ENCODE results near the gene SLC37A3. TPM values are rescaled to one million over a fixed set of nuclear protein-coding genes. Genes with fewer than 3 reads are reported as not detected.

SLC37A3 gene
- polyA plus RNA-seq, 2 of the 4 experiments (the other 2 are of a cell fraction), result 26.9 to 53.2 TPM

- Histone ChIP-seq H3K27ac (no peak overlapping the region), H3K4me1 (no peaks in the 10 kb centered on the region), H3K9me3 (no peaks in the 10 kb centered on the region), H3K4me2 (no peak overlapping the region), H3K4me3 (no peak overlapping the region)
- no peak for TF ChIP-seq CBX2 (IDR thresholded peaks at IDR 0.05; ENCODE audit: borderline replicate concordance, low read depth)
- no peak for TF ChIP-seq TP53 (CRISPR knock-in tag; IDR thresholded peaks at IDR 0.05)
- no peak for TF ChIP-seq RAD21 (conservative IDR thresholded peaks at IDR 0.05 in 1 of 2, IDR thresholded peaks at IDR 0.05 in 1 of 2)
- TF ChIP-seq FOSB (CRISPR knock-in tag; IDR thresholded peaks at IDR 0.05), result no peak
- no peak for TF ChIP-seq HOXB13 (CRISPR knock-in tag; IDR thresholded peaks at IDR 0.05; ENCODE audit: low read depth)
- TF ChIP-seq EHMT2 (IDR thresholded peaks at IDR 0.05; ENCODE audit: low read depth), result no peak
- no peak for TF ChIP-seq MAX (IDR thresholded peaks at IDR 0.05)
- TF ChIP-seq MYC (IDR thresholded peaks at IDR 0.05; ENCODE audit: borderline replicate concordance, low read length), result no peak
- TF ChIP-seq HDAC2 (IDR thresholded peaks at IDR 0.05), result no peak
- no peak for TF ChIP-seq JUNB (IDR thresholded peaks at IDR 0.05)
- TF ChIP-seq CEBPB (IDR thresholded peaks at IDR 0.05), result no peak
- no peak for TF ChIP-seq FOSL2 (IDR thresholded peaks at IDR 0.05)
- no peak for TF ChIP-seq FOSL2 (CRISPR knock-in tag; IDR thresholded peaks at IDR 0.05)
- no peak for TF ChIP-seq ZC3H11A (IDR thresholded peaks at IDR 0.05)
- ChIA-PET CTCF (interaction anchor here (1.2 kb wide), 1 partner anchor 29 kb away, joined by 3 read pairs; no protein-coding TSS in a partner anchor), POLR2A (no interaction called here)
- 84% methylated on average over 4 of the region's 4 CpGs for WGBS (ENCODE audit: missing lambda C conversion rate)
- DNase-seq (ENCODE audit: low read depth in 1 of 2, low spot score in 1 of 2), result no peak
- no peak for FAIRE-seq
- ATAC-seq, result no peak; a peak in 1 of 6 replicates
These were observed 8.3 kb downstream of the SLC37A3 start for GRCh38 chr7:140390034-140390433.

- Histone ChIP-seq H3K4me3 (no peak overlapping the region), H3K4me2 (no peak overlapping the region), H3K4me1 (no peaks in the 10 kb centered on the region), H3K9me3 (no peaks in the 10 kb centered on the region), H3K27ac (no peak overlapping the region)
- FAIRE-seq (no peak), ATAC-seq (no peak), DNase-seq (ENCODE audit: low read depth in 1 of 2, low spot score in 1 of 2) (no peak)
- WGBS (ENCODE audit: missing lambda C conversion rate), result 91% methylated on average over 10 of the region's 10 CpGs
- CTCF ChIA-PET, result interaction anchor here (0.8 kb wide), 1 partner anchor 9 kb away, joined by 3 read pairs; no protein-coding TSS in a partner anchor
- POLR2A ChIA-PET, result no interaction called here
- TF ChIP-seq JUN (IDR thresholded peaks at IDR 0.05) (no peak), MAZ (IDR thresholded peaks at IDR 0.05; ENCODE audit: borderline replicate concordance, low read depth, low read length) (no peak), NFE2L2 (conservative IDR thresholded peaks at IDR 0.05; ENCODE audit: low read length) (no peak)
These were observed 8.9 kb downstream of the SLC37A3 start for GRCh38 chr7:140389445-140389844.

GRCh38 chr7:140384894-140385545 is 13.3 kb downstream of the SLC37A3 start:
- Histone ChIP-seq H3K4me3 (no peak overlapping the region), H3K9me3 (no peaks in the 10 kb centered on the region), H3K4me2 (no peak overlapping the region), H3K4me1 (no peaks in the 10 kb centered on the region), H3K27ac (no peak overlapping the region)
- FAIRE-seq, result no peak
- no peak for ATAC-seq
- ChIA-PET POLR2A (interaction anchor here (1.0 kb wide), 1 partner anchor 10 kb away, joined by 6 read pairs; no protein-coding TSS in a partner anchor), CTCF (interaction anchor here (0.7 to 1.5 kb wide), 5 partner anchors 9 to 133 kb away, joined by 3 to 4 read pairs (median 3); no protein-coding TSS in a partner anchor)
- DNase-seq (ENCODE audit: low read depth in 1 of 2, low spot score in 1 of 2), result no peak
- TF ChIP-seq CBX2 (IDR thresholded peaks at IDR 0.05; ENCODE audit: borderline replicate concordance, low read depth) (no peak), HOXB5 (CRISPR knock-in tag; IDR thresholded peaks at IDR 0.05) (no peak), CBX8 (IDR thresholded peaks at IDR 0.05) (no peak), MAX (IDR thresholded peaks at IDR 0.05) (no peak), RFX5 (IDR thresholded peaks at IDR 0.05) (no peak)
- WGBS (ENCODE audit: missing lambda C conversion rate), result 91% methylated on average over 1 of the region's 1 CpG
